ENCODE results near the gene THADA. TPM values are rescaled to one million over a fixed set of nuclear protein-coding genes. Genes with fewer than 3 reads are reported as not detected.

The THADA gene
- total RNA-seq, 2 donors from 2014 or later = 14.5 to 16.1 TPM

DNA sequence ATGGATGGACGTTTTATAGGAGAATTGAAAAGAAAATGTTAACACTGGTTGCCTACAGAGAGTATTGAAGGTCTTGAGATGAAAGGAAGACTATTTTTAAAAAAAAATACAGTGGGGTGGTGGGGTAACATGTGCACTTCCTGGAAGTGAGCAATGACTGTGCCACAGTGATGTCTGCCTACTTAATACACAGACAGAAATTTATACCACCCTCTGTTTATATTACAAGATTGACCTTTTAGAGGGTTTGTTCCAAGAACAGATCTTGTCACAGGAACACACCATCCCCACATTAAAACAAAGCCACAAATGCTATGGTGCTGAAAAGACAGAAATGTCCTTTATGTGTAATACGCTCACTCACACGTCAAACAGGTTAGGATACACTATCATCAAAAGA lies 87.6 kb downstream of the THADA start:
- H3K4me3 ChIP-seq = no peak overlapping the region
- TF ChIP-seq, protein P1, sequence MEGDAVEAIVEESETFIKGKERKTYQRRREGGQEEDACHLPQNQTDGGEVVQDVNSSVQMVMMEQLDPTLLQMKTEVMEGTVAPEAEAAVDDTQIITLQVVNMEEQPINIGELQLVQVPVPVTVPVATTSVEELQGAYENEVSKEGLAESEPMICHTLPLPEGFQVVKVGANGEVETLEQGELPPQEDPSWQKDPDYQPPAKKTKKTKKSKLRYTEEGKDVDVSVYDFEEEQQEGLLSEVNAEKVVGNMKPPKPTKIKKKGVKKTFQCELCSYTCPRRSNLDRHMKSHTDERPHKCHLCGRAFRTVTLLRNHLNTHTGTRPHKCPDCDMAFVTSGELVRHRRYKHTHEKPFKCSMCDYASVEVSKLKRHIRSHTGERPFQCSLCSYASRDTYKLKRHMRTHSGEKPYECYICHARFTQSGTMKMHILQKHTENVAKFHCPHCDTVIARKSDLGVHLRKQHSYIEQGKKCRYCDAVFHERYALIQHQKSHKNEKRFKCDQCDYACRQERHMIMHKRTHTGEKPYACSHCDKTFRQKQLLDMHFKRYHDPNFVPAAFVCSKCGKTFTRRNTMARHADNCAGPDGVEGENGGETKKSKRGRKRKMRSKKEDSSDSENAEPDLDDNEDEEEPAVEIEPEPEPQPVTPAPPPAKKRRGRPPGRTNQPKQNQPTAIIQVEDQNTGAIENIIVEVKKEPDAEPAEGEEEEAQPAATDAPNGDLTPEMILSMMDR (IDR thresholded peaks at IDR 0.05) = no peak
- peaks cover 4% of the 10 kb centered on the region for H3K36me3 ChIP-seq
- H3K4me1 ChIP-seq = peaks cover 0 to 13% of the 10 kb centered on the region in 2 donors
- no peak overlapping the region for H3K27ac ChIP-seq
- H3K27me3 ChIP-seq = no peaks in the 10 kb centered on the region
- no peaks in the 10 kb centered on the region for H3K9me3 ChIP-seq
- no peak for DNase-seq (ENCODE audit: low spot score)

DNA sequence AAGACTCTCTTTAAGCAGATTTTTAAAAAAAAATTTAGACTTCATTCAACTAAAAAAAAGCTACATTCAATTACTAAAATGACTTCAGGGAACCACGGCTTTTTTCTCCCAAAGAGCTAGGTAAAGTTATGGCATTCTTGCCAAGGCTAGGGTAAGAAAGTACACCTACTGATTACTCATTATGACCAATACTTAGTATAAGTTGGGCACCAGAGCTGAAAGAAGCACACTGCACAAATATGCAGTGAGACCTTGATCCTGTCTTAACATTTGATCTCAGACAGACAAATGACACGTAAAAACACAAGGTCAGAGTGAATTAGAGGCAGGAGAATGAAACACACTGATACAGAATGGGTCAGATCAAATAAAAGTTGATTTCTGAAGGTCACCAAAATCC lies 88.7 kb downstream of the THADA start:
- Histone ChIP-seq H3K36me3 (peaks cover 4% of the 10 kb centered on the region), H3K27ac (no peak overlapping the region), H3K4me3 (no peak overlapping the region), H3K27me3 (no peaks in the 10 kb centered on the region), H3K9me3 (no peaks in the 10 kb centered on the region), H3K4me1 (peaks cover 0 to 3% of the 10 kb centered on the region in 2 donors)
- no peak for DNase-seq (ENCODE audit: low spot score)
- TF ChIP-seq, protein P1 (IDR thresholded peaks at IDR 0.05) = no peak

DNA sequence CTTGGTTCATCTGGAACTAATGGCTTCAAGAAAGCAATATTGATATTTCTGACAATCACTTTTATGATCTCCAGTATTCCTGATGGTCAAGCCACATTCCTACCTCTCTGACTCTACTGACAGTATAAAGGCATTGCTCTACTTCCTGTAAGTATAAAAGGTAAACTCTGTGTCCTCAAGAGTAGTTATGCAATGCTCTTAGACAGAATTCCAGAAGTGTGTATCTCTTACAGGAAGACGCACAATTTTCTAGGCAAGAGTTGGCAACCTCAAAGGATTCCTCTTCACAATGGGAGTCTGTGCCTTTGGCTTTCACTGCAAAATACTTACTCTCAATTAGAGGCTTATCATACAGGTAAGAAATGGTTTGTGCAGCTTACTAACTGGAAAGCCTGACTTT lies 100.1 kb downstream of the THADA start:
- Histone ChIP-seq H3K4me1 (no peaks in the 10 kb centered on the region), H3K27ac (no peak overlapping the region), H3K36me3 (peaks cover 9% of the 10 kb centered on the region), H3K9me3 (no peaks in the 10 kb centered on the region), H3K27me3 (no peaks in the 10 kb centered on the region), H3K4me3 (no peak overlapping the region)
- DNase-seq (ENCODE audit: low spot score) = no peak
- TF ChIP-seq, protein P1 (IDR thresholded peaks at IDR 0.05) = no peak

DNA sequence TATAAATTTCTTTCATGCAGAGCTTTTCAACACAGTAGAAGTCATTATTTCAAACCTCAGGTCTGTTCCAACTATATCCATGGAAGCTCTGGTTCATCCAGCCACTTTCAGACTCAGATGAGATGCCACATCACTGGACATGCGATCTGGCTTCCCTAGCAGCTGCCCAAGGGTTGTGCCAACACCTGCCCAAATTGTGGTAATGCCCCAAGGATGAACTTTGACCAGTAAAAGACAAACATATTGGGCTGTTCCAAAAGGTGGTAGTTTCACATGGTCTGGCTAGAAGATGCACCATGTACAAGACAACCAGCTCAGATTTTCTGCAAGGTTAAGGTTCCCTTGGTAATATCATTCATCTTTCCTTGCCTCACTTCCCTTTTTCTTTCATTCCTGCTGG lies 101.9 kb downstream of the THADA start:
- Histone ChIP-seq H3K36me3 (peaks cover 9% of the 10 kb centered on the region), H3K4me1 (no peaks in the 10 kb centered on the region), H3K9me3 (no peaks in the 10 kb centered on the region), H3K27me3 (no peaks in the 10 kb centered on the region), H3K27ac (no peak overlapping the region), H3K4me3 (no peak overlapping the region)
- no peak for DNase-seq (ENCODE audit: low spot score)
- TF ChIP-seq, protein P1 (IDR thresholded peaks at IDR 0.05) = no peak

DNA sequence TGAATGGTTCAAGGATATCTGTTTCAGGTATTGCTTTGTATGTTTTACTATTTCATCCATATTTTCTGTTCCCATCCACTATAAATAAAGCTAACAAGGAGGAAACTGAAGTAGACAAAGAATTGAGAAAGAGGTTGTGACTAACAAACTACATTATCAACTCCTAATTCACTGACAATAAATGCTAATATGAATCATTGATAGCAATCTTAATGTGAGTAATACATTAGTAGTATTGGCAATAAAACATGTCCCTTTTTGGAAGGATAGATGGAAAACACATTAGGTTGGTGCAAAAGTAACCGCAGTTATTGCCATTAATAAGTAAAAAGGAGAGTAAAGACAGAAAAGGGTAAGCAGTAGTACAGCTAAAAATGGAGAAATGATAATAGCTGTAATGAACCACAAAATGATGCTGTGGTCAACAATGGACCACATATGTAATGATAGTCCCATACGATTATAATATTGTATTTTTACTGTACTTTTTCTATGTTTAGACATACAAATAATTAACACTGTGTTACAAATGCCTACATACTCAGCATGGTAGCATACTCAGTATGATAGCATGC lies 104.7 kb downstream of the THADA start:
- DNase-seq (ENCODE audit: low spot score) = no peak
- TF ChIP-seq, protein P1 (IDR thresholded peaks at IDR 0.05) = no peak
- Histone ChIP-seq H3K9me3 (no peaks in the 10 kb centered on the region), H3K4me3 (no peak overlapping the region), H3K27me3 (no peaks in the 10 kb centered on the region), H3K4me1 (no peaks in the 10 kb centered on the region), H3K27ac (no peak overlapping the region), H3K36me3 (no peaks in the 10 kb centered on the region)

DNA sequence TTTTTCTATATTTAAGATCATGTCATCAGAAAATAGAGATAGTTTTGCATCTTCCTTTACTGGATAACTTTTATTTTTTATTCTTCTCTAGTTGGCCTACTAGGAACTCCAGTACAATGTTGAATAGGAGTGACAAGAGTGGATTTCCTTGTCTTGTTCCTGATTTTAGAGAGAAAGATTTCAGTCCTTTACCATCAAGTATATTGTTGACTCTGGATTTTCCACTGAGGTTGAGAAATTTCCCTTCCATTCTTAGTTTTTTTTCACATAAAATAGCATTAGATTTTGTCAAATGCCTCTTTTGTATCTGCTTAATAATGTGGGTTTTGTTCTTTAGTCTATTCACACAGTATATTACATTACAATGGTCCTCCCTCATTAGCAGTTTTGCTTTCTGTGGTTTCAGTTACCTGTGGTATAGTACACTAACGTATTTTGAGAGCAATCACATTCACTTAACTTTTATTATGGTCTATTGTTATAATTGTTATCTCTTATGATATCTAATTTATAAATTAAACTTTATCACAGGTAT lies 105.5 kb downstream of the THADA start:
- Histone ChIP-seq H3K4me1 (no peaks in the 10 kb centered on the region), H3K27ac (no peak overlapping the region), H3K36me3 (no peaks in the 10 kb centered on the region), H3K9me3 (no peaks in the 10 kb centered on the region), H3K4me3 (no peak overlapping the region), H3K27me3 (no peaks in the 10 kb centered on the region)
- TF ChIP-seq, protein P1 (IDR thresholded peaks at IDR 0.05) = no peak
- no peak for DNase-seq (ENCODE audit: low spot score)

All from right atrium auricular region (tissue), 2 donors.